K562 treated with DMSO at 1 percent for 48 hours (cell line): ENCODE data around the gene CCL1. TPM values are rescaled to one million over a fixed set of nuclear protein-coding genes. Genes with fewer than 3 reads are reported as not detected.

Experiments
- total RNA-seq: library from RNA; unstranded; fragments of 300-600 nt; gene quantifications from 2 replicates; pipeline ENCODE4 v1.2.3, GENCODE V29; 2022; ENCODE audit warnings: low replicate concordance; ENCODE audit errors: extremely low read depth

Gene CCL1
- total RNA-seq = not detected in 2 replicates

DNA sequence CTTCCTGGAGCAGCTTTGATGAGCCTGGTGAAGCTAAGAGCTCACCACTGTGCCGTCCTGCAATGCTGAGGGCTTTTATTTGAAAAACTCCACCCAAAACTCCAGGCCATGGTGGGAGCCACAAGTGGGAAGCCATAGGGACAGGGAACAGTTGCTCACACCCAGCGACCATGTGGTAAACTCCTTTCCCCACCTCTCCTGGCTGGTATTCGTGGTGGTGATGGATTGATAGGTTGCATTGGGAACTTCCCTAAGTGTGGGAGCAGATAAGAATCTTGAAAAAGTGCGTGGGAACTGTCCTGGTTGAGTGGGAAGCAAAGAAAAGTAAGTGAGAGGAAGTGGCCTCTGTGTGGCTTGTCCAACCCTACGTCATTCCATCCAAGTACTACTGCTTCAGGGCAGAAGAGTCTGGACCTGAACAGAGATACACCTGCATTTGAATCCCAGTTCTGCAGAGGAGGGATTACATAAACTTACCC is at the start of gene CCL1:
CCL1 (minus strand) TSS at position 51 of the 479 bp plus-strand sequence. CDS start 72 bp downstream, outside the sequence.

GRCh38 chr17:34356194-34356593 is 6.8 kb downstream of the CCL1 start, which contains the start of gene CCL13:
TSS of gene CCL13 (plus strand) at chr17:34356480. CDS start at chr17:34356527, 47 bp downstream.

GRCh38 chr17:34319039-34319483 is 44.0 kb downstream of the CCL1 start, which contains the start of gene CCL8:
TSS of gene CCL8 (plus strand) at chr17:34319435. CDS start at chr17:34319502, 67 bp downstream.

Other genes starting within 250 kb of the CCL1 start
- gene CCL2, start 107.9 kb downstream of the CCL1 start, total RNA-seq = not detected in 2 replicates
- not detected in 2 replicates for gene CCL7, start 93.0 kb downstream of the CCL1 start, total RNA-seq
- gene CCL11, start 77.5 kb downstream of the CCL1 start, total RNA-seq = not detected in 2 replicates
- not detected in 2 replicates for gene CCL8, start 43.8 kb downstream of the CCL1 start, total RNA-seq
- gene CCL13, start 6.8 kb downstream of the CCL1 start, total RNA-seq = not detected in 2 replicates
- not detected in 2 replicates for gene TMEM132E, start 216.3 kb upstream of the CCL1 start, total RNA-seq